ENCODE data around the gene MPEG1. TPM values are rescaled to one million over a fixed set of nuclear protein-coding genes. Genes with fewer than 3 reads are reported as not detected.

The MPEG1 gene
- total and polyA plus RNA-seq, 9 of the 15 experiments (the other 6 are each of a cell fraction or from before 2014, with no cell fraction given) = 0.07 TPM; not detected in 8

GRCh38 chr11:59180168-59180776, 32.5 kb downstream of the MPEG1 start:
- WGBS (ENCODE audit: insufficient coverage, low coverage, missing lambda C conversion rate) = 0% methylated on average over 2 of the region's 2 CpGs
- H3K9me1 ChIP-seq (ENCODE audit: control insufficient read depth, insufficient read depth, low read length) = no peaks in the 10 kb centered on the region
- POLR2A ChIA-PET = interaction anchor here (0.7 kb wide), 1 partner anchor 29 kb away, joined by 4 read pairs; no protein-coding TSS in a partner anchor
- no peak overlapping the region for H3K9ac ChIP-seq (ENCODE audit: insufficient read depth in 1 of 2, low read depth in 2 of 2, low read length in 2 of 2)
- DNase-seq (ENCODE audit: extremely low read depth in 1 of 4, low spot score in 3 of 4) (no peak), ATAC-seq (no peak), FAIRE-seq (no peak)
- H3K27ac ChIP-seq (ENCODE audit: extremely low read depth, low read depth, low read length) = no peak overlapping the region
- H4K20me1 ChIP-seq (replicated peaks; ENCODE audit: control insufficient read depth, insufficient read depth, low read length) = no peaks in the 10 kb centered on the region; the same call in 1 of the 2 replicates
- no TSS peak for BruUV-seq (replicated peaks)
- H3K27me3 ChIP-seq (ENCODE audit: control insufficient read depth in 2 of 2, insufficient read depth in 2 of 2, low read length in 2 of 2) = peaks cover 0 to 25% of the 10 kb centered on the region in 2 experiments; a peak in 2 of 5 replicates
- H3K79me2 ChIP-seq (ENCODE audit: control insufficient read depth, insufficient read depth, low read length) = no peaks in the 10 kb centered on the region
- no peaks in the 10 kb centered on the region for H3K9me3 ChIP-seq (replicated peaks; ENCODE audit: control insufficient read depth, insufficient read depth, low read depth, low read length)
- H3K36me3 ChIP-seq (ENCODE audit: control insufficient read depth, insufficient read depth, low read length) = no peaks in the 10 kb centered on the region
- H3K4me1 ChIP-seq (replicated peaks in 1 of 2; ENCODE audit: control insufficient read depth in 2 of 2, insufficient read depth in 2 of 2, low read length in 2 of 2) = peaks cover 0 to 6% of the 10 kb centered on the region in 2 experiments; a peak in 1 of 5 replicates
- no peak overlapping the region for H3K4me3 ChIP-seq
- no peak overlapping the region for H2AFZ ChIP-seq (ENCODE audit: low read depth, low read length)
- no peak overlapping the region for H3K4me2 ChIP-seq (ENCODE audit: insufficient read depth, low read length)
- in situ Hi-C loops (cut with MboI) (loop anchor here (25.0 kb wide), 1 partner anchor 507 kb away; no protein-coding TSS in a partner anchor), intact Hi-C loops (cut with micrococcal nuclease) (no loop called here)
- CTCF ChIA-PET (ENCODE audit: low intra/inter-chr PET ratio) = no interaction called here
- TF ChIP-seq NFATC3 (IDR thresholded peaks at IDR 0.05) = no peak
- TF ChIP-seq, protein P1, sequence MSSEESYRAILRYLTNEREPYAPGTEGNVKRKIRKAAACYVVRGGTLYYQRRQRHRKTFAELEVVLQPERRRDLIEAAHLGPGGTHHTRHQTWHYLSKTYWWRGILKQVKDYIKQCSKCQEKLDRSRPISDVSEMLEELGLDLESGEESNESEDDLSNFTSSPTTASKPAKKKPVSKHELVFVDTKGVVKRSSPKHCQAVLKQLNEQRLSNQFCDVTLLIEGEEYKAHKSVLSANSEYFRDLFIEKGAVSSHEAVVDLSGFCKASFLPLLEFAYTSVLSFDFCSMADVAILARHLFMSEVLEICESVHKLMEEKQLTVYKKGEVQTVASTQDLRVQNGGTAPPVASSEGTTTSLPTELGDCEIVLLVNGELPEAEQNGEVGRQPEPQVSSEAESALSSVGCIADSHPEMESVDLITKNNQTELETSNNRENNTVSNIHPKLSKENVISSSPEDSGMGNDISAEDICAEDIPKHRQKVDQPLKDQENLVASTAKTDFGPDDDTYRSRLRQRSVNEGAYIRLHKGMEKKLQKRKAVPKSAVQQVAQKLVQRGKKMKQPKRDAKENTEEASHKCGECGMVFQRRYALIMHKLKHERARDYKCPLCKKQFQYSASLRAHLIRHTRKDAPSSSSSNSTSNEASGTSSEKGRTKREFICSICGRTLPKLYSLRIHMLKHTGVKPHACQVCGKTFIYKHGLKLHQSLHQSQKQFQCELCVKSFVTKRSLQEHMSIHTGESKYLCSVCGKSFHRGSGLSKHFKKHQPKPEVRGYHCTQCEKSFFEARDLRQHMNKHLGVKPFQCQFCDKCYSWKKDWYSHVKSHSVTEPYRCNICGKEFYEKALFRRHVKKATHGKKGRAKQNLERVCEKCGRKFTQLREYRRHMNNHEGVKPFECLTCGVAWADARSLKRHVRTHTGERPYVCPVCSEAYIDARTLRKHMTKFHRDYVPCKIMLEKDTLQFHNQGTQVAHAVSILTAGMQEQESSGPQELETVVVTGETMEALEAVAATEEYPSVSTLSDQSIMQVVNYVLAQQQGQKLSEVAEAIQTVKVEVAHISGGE (CRISPR knock-in tag; IDR thresholded peaks at IDR 0.05) = no peak
- no peak for TF ChIP-seq AFF1 (IDR thresholded peaks at IDR 0.05; ENCODE audit: low read depth in 1 of 2, partially characterized antibody in 2 of 2)
- no peak for TF ChIP-seq XRCC5 (IDR thresholded peaks at IDR 0.05; ENCODE audit: low read depth, low read length)
- no peak for TF ChIP-seq SREBF1 (IDR thresholded peaks at IDR 0.05; ENCODE audit: borderline replicate concordance, low read depth, low read length)
- no peak for TF ChIP-seq ZNF146 (CRISPR knock-in tag; IDR thresholded peaks at IDR 0.05; ENCODE audit: unreplicated experiment)
- no peak for TF ChIP-seq EHMT2 (IDR thresholded peaks at IDR 0.05)
- no peak for TF ChIP-seq NR4A1 (CRISPR knock-in tag; IDR thresholded peaks at IDR 0.05)
- no peak for TF ChIP-seq NR4A1 (tag; IDR thresholded peaks at IDR 0.05)
- no peak for TF ChIP-seq TFE3 (CRISPR knock-in tag; IDR thresholded peaks at IDR 0.05)
- TF ChIP-seq TAL1 (IDR thresholded peaks at IDR 0.05) = no peak
